DND-41 (cell line): ENCODE data around the gene RPP25L.

ENCODE experiments used
- ATAC-seq: fragments of 200-7000 bp; cut with Tn5 transposase; 3 replicates; pipeline ENCODE4 v1.9.1; 2021; ENCODE audit warnings: low read depth; ENCODE audit not compliant: insufficient read depth
- DNase-seq: peaks from one replicate; pipeline ENCODE4 v3.0.0-alpha.2; 2020
- H2AFZ ChIP-seq: 2 replicates; pipeline ENCODE4 v1.6.0; 2012; ENCODE audit warnings: low read depth, low read length
- H3K27ac ChIP-seq: 2 replicates; pipeline ENCODE4 v1.5.1; 2012; ENCODE audit warnings: low read length, inconsistent platforms
- H3K27me3 ChIP-seq: fragments of 200-600 bp; sonication (generic); 2 replicates; pipeline ENCODE4 v1.6.0; 2012; ENCODE audit warnings: low read length, mild to moderate bottlenecking, inconsistent platforms; ENCODE audit not compliant: insufficient read depth, poor library complexity
- H3K36me3 ChIP-seq: 2 replicates; pipeline ENCODE4 v1.5.1; 2012; ENCODE audit warnings: low read length, inconsistent platforms; ENCODE audit not compliant: insufficient read depth
- H3K4me1 ChIP-seq: 2 replicates; pipeline ENCODE4 v1.5.1; 2012; ENCODE audit warnings: mild to moderate bottlenecking, low read length; ENCODE audit not compliant: insufficient read depth
- H3K4me2 ChIP-seq: 2 replicates; pipeline ENCODE4 v1.6.0; 2012; ENCODE audit warnings: mild to moderate bottlenecking, moderate library complexity, low read length, inconsistent platforms; ENCODE audit not compliant: insufficient read depth
- H3K4me3 ChIP-seq, 2 experiments: fragments of 200-600 bp in 1 of 2; shearing (Covaris generic) in 1 of 2; 2 replicates each; pipeline ENCODE4 v1.5.1; 2012 to 2016; ENCODE audit warnings: inconsistent platforms in 2 of 2, low read length in 2 of 2, mild to moderate bottlenecking in 2 of 2, low read depth in 1 of 2, moderate library complexity in 1 of 2
- H3K79me2 ChIP-seq: 2 replicates; pipeline ENCODE4 v1.6.0; 2012; ENCODE audit warnings: low read length, inconsistent platforms; ENCODE audit not compliant: insufficient read depth
- H3K9ac ChIP-seq: 2 replicates; pipeline ENCODE4 v1.6.0; 2012; ENCODE audit warnings: low read depth, mild to moderate bottlenecking, inconsistent platforms, low read length, moderate library complexity
- H3K9me3 ChIP-seq: 2 replicates; pipeline ENCODE4 v1.5.1; 2012; ENCODE audit warnings: low read length, moderate library complexity, mild to moderate bottlenecking, inconsistent platforms; ENCODE audit not compliant: insufficient read depth, severe bottlenecking
- H4K20me1 ChIP-seq: 2 replicates; pipeline ENCODE4 v1.6.0; 2012; ENCODE audit warnings: low read length; ENCODE audit not compliant: insufficient read depth
- EZH2 ChIP-seq: IDR thresholded peaks from 3 replicates; pipeline ENCODE4 v1.6.1; 2012; ENCODE audit warnings: borderline replicate concordance, low read depth, mild to moderate bottlenecking, moderate library complexity, low read length, inconsistent platforms; ENCODE audit not compliant: severe bottlenecking
- TF ChIP-seq, protein P1 (sequence below): IDR thresholded peaks from 2 replicates; pipeline ENCODE4 v1.5.1; 2012; ENCODE audit warnings: borderline replicate concordance, low read length, moderate library complexity, mild to moderate bottlenecking; ENCODE audit not compliant: poor library complexity, severe bottlenecking; ENCODE audit errors: extremely low read depth

The RPP25L gene

DNA sequence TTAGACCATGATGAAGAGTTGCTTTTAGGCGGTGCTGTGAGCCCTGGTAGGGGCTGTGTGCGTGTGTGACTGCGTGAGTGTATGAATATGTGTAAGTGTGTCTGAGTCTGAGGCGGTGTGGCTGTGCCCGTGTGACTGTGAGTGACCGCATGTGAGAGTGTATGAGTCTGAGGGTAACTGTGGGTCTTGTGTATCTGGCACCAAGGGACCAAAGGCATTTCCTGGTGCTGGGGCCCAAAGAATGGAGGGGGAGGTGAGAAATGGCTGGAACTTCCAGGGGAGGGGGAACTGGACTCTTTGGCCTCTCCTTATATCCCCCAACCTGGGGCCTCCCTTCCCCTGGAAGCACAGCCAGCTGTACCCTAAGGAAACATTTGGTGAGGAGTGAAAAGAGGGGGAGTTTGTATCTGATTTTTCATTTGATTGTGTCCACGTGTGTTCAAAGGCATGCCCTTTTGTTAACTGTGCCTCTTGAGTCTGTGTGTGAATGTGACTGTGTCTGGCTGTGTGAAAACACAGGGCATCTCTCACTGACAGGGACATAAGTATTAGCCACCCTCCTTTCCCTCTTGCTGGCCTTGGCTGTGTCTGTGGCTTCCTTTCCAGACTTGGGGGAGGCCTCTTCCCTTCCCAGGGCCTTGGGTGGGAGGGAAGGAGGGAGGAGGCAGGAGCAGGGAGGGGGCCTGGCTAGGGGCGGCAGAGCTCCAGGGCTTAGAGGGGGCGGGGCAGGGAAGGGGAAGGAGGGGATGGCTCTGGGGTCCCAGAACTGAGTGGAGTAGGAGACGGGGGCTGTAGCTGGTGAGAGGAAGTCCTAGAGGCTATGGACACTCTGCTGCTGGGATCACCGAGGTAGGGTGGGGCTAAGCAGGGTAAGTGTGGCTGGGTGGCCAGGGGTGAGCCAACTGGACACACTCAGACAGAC lies 41.5 kb upstream of the RPP25L start:
- H3K27ac ChIP-seq: no peak overlapping the region
- H3K4me1 ChIP-seq: peaks cover 4% of the 10 kb centered on the region; the same call in 1 of the 2 replicates
- no peak overlapping the region for H3K9ac ChIP-seq
- no peak overlapping the region for H2AFZ ChIP-seq
- H3K27me3 ChIP-seq: no peaks in the 10 kb centered on the region
- ATAC-seq (0 out of 3 replicates have a peak, but pooled peaks have one; percentile 10), DNase-seq (no peak)
- H3K79me2 ChIP-seq: no peaks in the 10 kb centered on the region
- H3K4me2 ChIP-seq: no peak overlapping the region
- H3K36me3 ChIP-seq: peaks cover 19% of the 10 kb centered on the region
- no peak overlapping the region for H3K4me3 ChIP-seq
- TF ChIP-seq, protein P1, sequence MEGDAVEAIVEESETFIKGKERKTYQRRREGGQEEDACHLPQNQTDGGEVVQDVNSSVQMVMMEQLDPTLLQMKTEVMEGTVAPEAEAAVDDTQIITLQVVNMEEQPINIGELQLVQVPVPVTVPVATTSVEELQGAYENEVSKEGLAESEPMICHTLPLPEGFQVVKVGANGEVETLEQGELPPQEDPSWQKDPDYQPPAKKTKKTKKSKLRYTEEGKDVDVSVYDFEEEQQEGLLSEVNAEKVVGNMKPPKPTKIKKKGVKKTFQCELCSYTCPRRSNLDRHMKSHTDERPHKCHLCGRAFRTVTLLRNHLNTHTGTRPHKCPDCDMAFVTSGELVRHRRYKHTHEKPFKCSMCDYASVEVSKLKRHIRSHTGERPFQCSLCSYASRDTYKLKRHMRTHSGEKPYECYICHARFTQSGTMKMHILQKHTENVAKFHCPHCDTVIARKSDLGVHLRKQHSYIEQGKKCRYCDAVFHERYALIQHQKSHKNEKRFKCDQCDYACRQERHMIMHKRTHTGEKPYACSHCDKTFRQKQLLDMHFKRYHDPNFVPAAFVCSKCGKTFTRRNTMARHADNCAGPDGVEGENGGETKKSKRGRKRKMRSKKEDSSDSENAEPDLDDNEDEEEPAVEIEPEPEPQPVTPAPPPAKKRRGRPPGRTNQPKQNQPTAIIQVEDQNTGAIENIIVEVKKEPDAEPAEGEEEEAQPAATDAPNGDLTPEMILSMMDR: no peak
- no peak for TF ChIP-seq EZH2
- H3K9me3 ChIP-seq: no peaks in the 10 kb centered on the region
- H4K20me1 ChIP-seq: no peaks in the 10 kb centered on the region

DNA sequence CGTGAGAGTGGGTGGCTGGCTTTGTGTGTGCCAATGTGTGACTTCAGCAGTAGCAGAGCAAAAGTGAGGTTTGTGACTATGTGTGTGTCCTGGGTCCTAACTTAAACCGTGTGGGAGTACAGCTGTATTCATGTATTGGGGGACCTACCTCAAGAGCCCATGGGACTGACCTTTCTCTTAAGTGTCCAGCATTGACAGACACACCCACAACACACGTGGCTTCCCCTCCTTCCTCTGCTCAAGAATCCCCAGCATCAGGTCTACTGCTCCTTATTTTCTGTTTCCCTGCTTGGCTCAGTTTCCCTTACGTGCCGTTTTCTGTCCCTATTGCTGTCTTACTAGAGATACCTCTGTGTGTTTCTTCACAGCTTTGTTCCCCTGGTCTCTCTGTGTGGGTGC lies 40.7 kb upstream of the RPP25L start:
- peaks cover 5% of the 10 kb centered on the region for H3K79me2 ChIP-seq
- H3K9me3 ChIP-seq: no peaks in the 10 kb centered on the region
- no peak for ATAC-seq
- H3K4me1 ChIP-seq: peaks cover 12% of the 10 kb centered on the region
- no peak for DNase-seq
- no peak overlapping the region for H3K4me3 ChIP-seq
- no peak overlapping the region for H2AFZ ChIP-seq
- peaks cover 27% of the 10 kb centered on the region for H3K36me3 ChIP-seq
- no peak overlapping the region for H3K9ac ChIP-seq
- no peaks in the 10 kb centered on the region for H3K27me3 ChIP-seq
- no peak overlapping the region for H3K4me2 ChIP-seq
- TF ChIP-seq, protein P1: no peak
- no peak for TF ChIP-seq EZH2
- no peaks in the 10 kb centered on the region for H4K20me1 ChIP-seq
- no peak overlapping the region for H3K27ac ChIP-seq

DNA sequence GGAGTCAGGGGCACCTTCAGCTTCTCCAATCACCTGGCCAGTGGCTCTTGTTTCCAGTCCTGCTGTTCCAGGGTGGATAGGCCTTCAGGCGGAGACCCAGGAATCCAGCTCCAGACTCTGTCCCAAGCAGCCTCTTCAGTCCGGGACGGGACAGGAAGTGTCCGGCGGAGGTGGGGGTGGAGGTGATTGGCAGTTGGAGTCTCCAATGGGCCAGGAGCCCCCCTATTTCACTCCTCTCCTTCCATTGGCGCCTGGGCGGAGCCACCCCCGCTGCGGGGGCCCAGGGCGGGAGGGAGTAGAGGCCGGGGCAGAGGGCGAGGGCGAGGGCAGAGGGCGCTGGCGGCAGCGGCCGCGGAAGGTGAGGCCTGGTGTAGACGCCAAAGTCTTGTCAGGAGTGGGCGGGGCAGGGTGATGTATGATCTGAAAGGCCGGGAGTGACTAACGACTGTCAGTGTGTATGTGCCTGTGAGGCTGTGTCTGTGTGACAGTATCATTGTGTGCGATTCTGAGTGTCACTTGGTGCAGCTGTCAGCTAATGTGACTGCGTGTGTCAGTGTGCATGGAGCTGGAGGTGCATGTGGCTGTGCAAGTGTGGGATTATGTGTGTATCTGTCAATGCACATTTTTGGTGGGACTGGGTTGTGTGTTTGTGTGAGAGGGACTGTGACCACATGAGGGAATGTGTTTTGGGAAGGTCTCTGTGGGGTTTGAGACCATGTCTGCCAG lies 40.1 kb upstream of the RPP25L start, which contains the start of gene IL11RA:
TSS of gene IL11RA (plus strand) at position 310 of the 726 bp plus-strand sequence. CDS start 3,033 bp downstream, outside the sequence.
- Histone ChIP-seq H3K27me3 (no peaks in the 10 kb centered on the region), H3K36me3 (peaks cover 28% of the 10 kb centered on the region), H3K4me1 (peaks cover 17% of the 10 kb centered on the region), H4K20me1 (0 out of 2 replicates have a peak, but pooled peaks cover 2% of the 10 kb centered on the region), H3K79me2 (peaks cover 11% of the 10 kb centered on the region), H3K9ac (no peak within 1 kb of the TSS), H3K9me3 (no peaks in the 10 kb centered on the region), H3K27ac (no peak within 1 kb of the TSS), H3K4me3 (no peak within 1 kb of the TSS), H2AFZ (no peak within 1 kb of the TSS), H3K4me2 (no peak within 1 kb of the TSS)
- no peak for TF ChIP-seq EZH2
- TF ChIP-seq, protein P1: no peak
- ATAC-seq (no peak; the same call in 2 of the 3 replicates), DNase-seq (no peak)
